ENCODE data around the gene SMARCD1.

SMARCD1 gene

DNA sequence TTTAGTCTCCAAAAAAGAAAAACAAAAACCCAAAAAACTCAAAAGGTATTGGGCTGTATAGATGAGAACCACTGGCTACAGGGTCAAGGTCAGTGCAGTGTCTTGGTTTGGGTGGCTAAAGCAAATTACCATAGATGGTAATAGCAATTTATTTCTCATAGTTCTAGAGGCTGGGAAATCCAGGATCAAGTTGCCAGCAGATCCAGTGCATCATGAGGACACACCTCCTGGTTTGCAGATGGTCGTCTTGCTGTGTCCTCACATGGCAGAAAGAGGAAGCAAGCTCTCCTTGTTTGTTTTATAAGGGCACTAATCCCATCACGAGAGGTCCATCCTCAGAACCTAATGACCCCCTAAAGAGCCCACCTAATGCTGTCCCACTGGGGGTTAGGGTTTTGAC lies 38.1 kb downstream of the SMARCD1 start:
- no peak for TF ChIP-seq EZH2 (IDR thresholded peaks at IDR 0.05; ENCODE audit: borderline replicate concordance, low read length)
- no peak for TF ChIP-seq CTCF (IDR thresholded peaks at IDR 0.05; ENCODE audit: low read length)
- no peaks in the 10 kb centered on the region for H3K9me2 ChIP-seq (ENCODE audit: low read depth, low read length)
- H3K4me1 ChIP-seq (ENCODE audit: insufficient read depth, low read length, severe bottlenecking) = no peaks in the 10 kb centered on the region
- peaks cover 71% of the 10 kb centered on the region for H3K36me3 ChIP-seq (ENCODE audit: insufficient read depth, low read length)
- no peaks in the 10 kb centered on the region for H3K27me3 ChIP-seq (ENCODE audit: insufficient read depth, low read length)
- H3F3A ChIP-seq (ENCODE audit: insufficient read depth, low read length) = no peaks in the 10 kb centered on the region
- H3K4me3 ChIP-seq (ENCODE audit: low read depth, low read length, poor library complexity, severe bottlenecking) = no peak overlapping the region
- no peaks in the 10 kb centered on the region for H3K79me2 ChIP-seq (ENCODE audit: insufficient read depth, low read length)
- H4K20me1 ChIP-seq (ENCODE audit: insufficient read depth, low read length) = no peaks in the 10 kb centered on the region
- H3K4me2 ChIP-seq (ENCODE audit: low read length) = no peak overlapping the region
- H3K9ac ChIP-seq (ENCODE audit: low read length) = no peak overlapping the region
- no peak overlapping the region for H3K27ac ChIP-seq (ENCODE audit: low read depth, low read length, poor library complexity, severe bottlenecking)
- H2AFZ ChIP-seq (ENCODE audit: low read length) = no peak overlapping the region
- H3K9me3 ChIP-seq (ENCODE audit: low read length) = no peaks in the 10 kb centered on the region

- H3K79me2 ChIP-seq (ENCODE audit: insufficient read depth, low read length) = no peaks in the 10 kb centered on the region
- no peak overlapping the region for H3K27ac ChIP-seq (ENCODE audit: low read depth, low read length, poor library complexity, severe bottlenecking)
- no peak overlapping the region for H2AFZ ChIP-seq (ENCODE audit: low read length)
- no peak overlapping the region for H3K4me3 ChIP-seq (ENCODE audit: low read depth, low read length, poor library complexity, severe bottlenecking)
- no peaks in the 10 kb centered on the region for H3K9me3 ChIP-seq (ENCODE audit: low read length)
- H3K9me2 ChIP-seq (ENCODE audit: low read depth, low read length) = no peaks in the 10 kb centered on the region
- H3F3A ChIP-seq (ENCODE audit: insufficient read depth, low read length) = no peaks in the 10 kb centered on the region
- H3K4me1 ChIP-seq (ENCODE audit: insufficient read depth, low read length, severe bottlenecking) = no peaks in the 10 kb centered on the region
- H3K4me2 ChIP-seq (ENCODE audit: low read length) = no peak overlapping the region
- no peak for TF ChIP-seq EZH2 (IDR thresholded peaks at IDR 0.05; ENCODE audit: borderline replicate concordance, low read length)
- no peak for TF ChIP-seq CTCF (IDR thresholded peaks at IDR 0.05; ENCODE audit: low read length)
- no peaks in the 10 kb centered on the region for H4K20me1 ChIP-seq (ENCODE audit: insufficient read depth, low read length)
- H3K36me3 ChIP-seq (ENCODE audit: insufficient read depth, low read length) = peaks cover 64% of the 10 kb centered on the region
- no peaks in the 10 kb centered on the region for H3K27me3 ChIP-seq (ENCODE audit: insufficient read depth, low read length)
- H3K9ac ChIP-seq (ENCODE audit: low read length) = no peak overlapping the region
These were observed 42.4 kb downstream of the SMARCD1 start for GRCh38 chr12:50127546-50127945.

GRCh38 chr12:50129290-50129689 lies 44.1 kb downstream of the SMARCD1 start:
- no peak overlapping the region for H2AFZ ChIP-seq (ENCODE audit: low read length)
- H3K9ac ChIP-seq (ENCODE audit: low read length) = no peak overlapping the region
- H3K4me2 ChIP-seq (ENCODE audit: low read length) = no peak overlapping the region
- H3F3A ChIP-seq (ENCODE audit: insufficient read depth, low read length) = no peaks in the 10 kb centered on the region
- no peak overlapping the region for H3K4me3 ChIP-seq (ENCODE audit: low read depth, low read length, poor library complexity, severe bottlenecking)
- H4K20me1 ChIP-seq (ENCODE audit: insufficient read depth, low read length) = no peaks in the 10 kb centered on the region
- H3K9me2 ChIP-seq (ENCODE audit: low read depth, low read length) = no peaks in the 10 kb centered on the region
- no peaks in the 10 kb centered on the region for H3K27me3 ChIP-seq (ENCODE audit: insufficient read depth, low read length)
- H3K36me3 ChIP-seq (ENCODE audit: insufficient read depth, low read length) = peaks cover 69% of the 10 kb centered on the region
- H3K27ac ChIP-seq (ENCODE audit: low read depth, low read length, poor library complexity, severe bottlenecking) = no peak overlapping the region
- no peaks in the 10 kb centered on the region for H3K79me2 ChIP-seq (ENCODE audit: insufficient read depth, low read length)
- no peaks in the 10 kb centered on the region for H3K4me1 ChIP-seq (ENCODE audit: insufficient read depth, low read length, severe bottlenecking)
- TF ChIP-seq EZH2 (IDR thresholded peaks at IDR 0.05; ENCODE audit: borderline replicate concordance, low read length) = no peak
- no peak for TF ChIP-seq CTCF (IDR thresholded peaks at IDR 0.05; ENCODE audit: low read length)
- no peaks in the 10 kb centered on the region for H3K9me3 ChIP-seq (ENCODE audit: low read length)
